Measurements from ENCODE around the gene HSPB7. TPM values are rescaled to one million over a fixed set of nuclear protein-coding genes. Genes with fewer than 3 reads are reported as not detected.

HSPB7 gene
- total RNA-seq, 1 donor from 2014 or later: 19.4 TPM

- Histone ChIP-seq H3K36me3 (peaks cover 0 to 14% of the 10 kb centered on the region in 2 donors), H3K4me3 (no peak overlapping the region), H3K9me3 (no peaks in the 10 kb centered on the region), H3K4me1 (peaks cover 44% of the 10 kb centered on the region), H3K27me3 (no peaks in the 10 kb centered on the region), H3K27ac (no peak overlapping the region)
- intact Hi-C loops (cut with DNase I): no loop called here
- no peak for DNase-seq (ENCODE audit: extremely low spot score in 2 of 2)
- TF ChIP-seq POLR2A (IDR thresholded peaks at IDR 0.05): no peak
- no peak for TF ChIP-seq POLR2AphosphoS5 (IDR thresholded peaks at IDR 0.05; ENCODE audit: insufficient read depth in 1 of 2, low read depth in 1 of 2)
- TF ChIP-seq CTCF (IDR thresholded peaks at IDR 0.05): no peak
Observed at GRCh38 chr1:15969321-15969880, 48.4 kb downstream of the HSPB7 start.

GRCh38 chr1:15968172-15968571, 49.7 kb downstream of the HSPB7 start:
- intact Hi-C loops (cut with DNase I): no loop called here
- Histone ChIP-seq H3K4me3 (no peak overlapping the region), H3K27me3 (no peaks in the 10 kb centered on the region), H3K27ac (no peak overlapping the region), H3K36me3 (peaks cover 0 to 14% of the 10 kb centered on the region in 2 donors), H3K4me1 (peaks cover 42% of the 10 kb centered on the region), H3K9me3 (no peaks in the 10 kb centered on the region)
- DNase-seq (ENCODE audit: extremely low spot score in 2 of 2): no peak
- no peak for TF ChIP-seq CTCF (IDR thresholded peaks at IDR 0.05)
- no peak for TF ChIP-seq POLR2A (IDR thresholded peaks at IDR 0.05)
- no peak for TF ChIP-seq POLR2AphosphoS5 (IDR thresholded peaks at IDR 0.05; ENCODE audit: insufficient read depth in 1 of 2, low read depth in 1 of 2)

DNA sequence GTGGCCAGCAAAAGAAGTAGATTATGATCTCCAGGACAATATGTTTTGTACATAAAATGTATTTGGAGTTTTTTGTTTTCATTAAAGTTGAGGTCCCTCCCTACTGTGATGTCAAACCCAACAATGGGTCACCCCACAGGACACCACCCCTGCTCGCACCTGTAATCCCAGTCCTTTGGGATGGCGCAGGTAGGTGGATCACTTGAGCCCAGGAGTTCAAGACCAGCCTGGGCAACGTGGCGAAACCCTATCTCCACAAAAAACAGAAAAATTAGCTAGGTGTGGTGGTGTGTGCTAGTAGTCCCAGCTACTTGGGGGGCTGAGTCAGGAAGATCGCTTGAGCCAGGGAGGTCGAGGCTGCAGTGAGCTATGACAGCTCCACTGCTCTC, 50.9 kb downstream of the HSPB7 start:
- Histone ChIP-seq H3K9me3 (no peaks in the 10 kb centered on the region), H3K4me3 (no peak overlapping the region), H3K36me3 (peaks cover 0 to 8% of the 10 kb centered on the region in 2 donors), H3K27me3 (no peaks in the 10 kb centered on the region), H3K4me1 (peaks cover 39% of the 10 kb centered on the region), H3K27ac (no peak overlapping the region)
- intact Hi-C loops (cut with DNase I): no loop called here
- TF ChIP-seq POLR2AphosphoS5 (IDR thresholded peaks at IDR 0.05; ENCODE audit: insufficient read depth in 1 of 2, low read depth in 1 of 2): no peak
- no peak for TF ChIP-seq CTCF (IDR thresholded peaks at IDR 0.05)
- TF ChIP-seq POLR2A (IDR thresholded peaks at IDR 0.05): no peak
- no peak for DNase-seq (ENCODE audit: extremely low spot score in 2 of 2)

DNA sequence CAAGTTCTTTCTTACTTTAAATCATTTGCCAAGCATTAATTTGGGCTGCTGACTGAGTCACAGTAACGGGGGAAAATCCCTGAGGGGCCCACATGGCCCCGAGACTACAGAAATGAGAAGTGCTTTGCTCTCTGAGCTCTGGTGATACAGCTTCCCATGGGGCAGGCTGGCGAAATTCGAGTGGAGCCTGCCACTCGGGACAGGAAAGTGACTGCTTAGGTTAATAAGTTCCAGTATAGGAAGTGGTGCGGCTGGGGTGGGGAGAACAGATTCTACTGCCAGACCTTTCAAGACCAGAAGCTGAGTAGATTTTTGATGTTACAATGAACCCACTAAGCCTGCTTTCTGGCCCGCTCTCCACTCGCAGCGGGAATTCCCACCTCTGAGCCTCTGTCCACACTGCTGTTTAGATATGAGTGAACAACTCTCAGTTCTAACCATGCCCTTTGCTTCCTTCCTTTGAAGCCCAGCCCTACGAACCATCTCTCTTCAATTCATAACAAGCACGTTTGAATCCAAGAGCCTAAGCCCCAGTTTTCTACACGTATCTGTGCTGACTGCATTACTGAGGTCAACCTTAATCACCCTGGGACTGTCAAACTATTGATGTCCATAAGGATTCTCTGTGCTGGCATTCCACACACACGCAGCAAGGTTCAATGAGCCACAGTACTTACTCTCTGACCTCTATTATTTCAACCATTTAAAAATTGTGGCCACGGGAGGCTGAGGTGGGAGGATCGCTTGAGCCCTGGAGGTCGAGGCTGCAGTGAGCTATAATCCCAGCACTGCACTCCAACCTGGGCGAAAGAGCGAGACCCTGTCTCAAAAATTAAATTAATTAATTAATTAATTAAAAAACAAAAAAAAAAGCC, 51.5 kb downstream of the HSPB7 start:
- no peak for TF ChIP-seq POLR2AphosphoS5 (IDR thresholded peaks at IDR 0.05; ENCODE audit: insufficient read depth in 1 of 2, low read depth in 1 of 2)
- no peak for TF ChIP-seq POLR2A (IDR thresholded peaks at IDR 0.05)
- no peak for TF ChIP-seq CTCF (IDR thresholded peaks at IDR 0.05)
- DNase-seq (ENCODE audit: extremely low spot score in 2 of 2): no peak
- Histone ChIP-seq H3K27me3 (no peaks in the 10 kb centered on the region), H3K36me3 (peaks cover 0 to 8% of the 10 kb centered on the region in 2 donors), H3K9me3 (no peaks in the 10 kb centered on the region), H3K4me1 (peaks cover 39% of the 10 kb centered on the region), H3K27ac (peak overlapping the region; percentile 66), H3K4me3 (no peak overlapping the region)
- intact Hi-C loops (cut with DNase I): no loop called here

Measured in vagina (tissue), 2 donors.